ENCODE results near the gene METTL8. TPM values are rescaled to one million over a fixed set of nuclear protein-coding genes. Genes with fewer than 3 reads are reported as not detected.

The METTL8 gene
- total RNA-seq, 2 experiments from 2014 or later = 20.4 to 33.7 TPM

Other genes with a start within 250 kb of the METTL8 start
- 10 to 100 TPM; 18.7 to 19.7 TPM for gene DCAF17, start 236 bp upstream of the METTL8 start, total RNA-seq
- gene CYBRD1, start 88.5 kb upstream of the METTL8 start, total RNA-seq = 1 to 10 TPM in 1 of 2 experiments, under 1 TPM in 1; 0.44 to 4.6 TPM

All from activated CD8-positive, alpha-beta memory T cell treated with anti-CD3 and anti-CD28 coated beads, Interleukin-2, amount 10 ng/mL, durations not matched to agents 7 days and 5 days (primary cell).